Testis (tissue), 3 donors: ENCODE measurements around the gene POLR1E. TPM values are rescaled to one million over a fixed set of nuclear protein-coding genes. Genes with fewer than 3 reads are reported as not detected.
A peak's percentile ranks its signal among the peaks of the same experiment; 100 is the strongest.

Source experiments
- DNase-seq: peaks from one replicate; pipeline ENCODE4 v3.0.0-alpha.2; 2019
- H3K27ac ChIP-seq, 2 donors: fragments of 200-600 bp; sonication (generic); one replicate each; pipeline ENCODE4 v1.5.1; 2019
- H3K27me3 ChIP-seq: fragments of 200-600 bp; sonication (generic); one replicate; pipeline ENCODE4 v1.5.1; 2019
- H3K36me3 ChIP-seq: fragments of 200-600 bp; sonication (generic); one replicate; pipeline ENCODE4 v1.5.1; 2017; ENCODE audit warnings: low read depth; ENCODE audit errors: missing control alignments
- H3K4me1 ChIP-seq: fragments of 200-600 bp; sonication (generic); one replicate; pipeline ENCODE4 v1.5.1; 2019
- H3K4me3 ChIP-seq, 2 donors: fragments of 200-600 bp; sonication (generic); one replicate each; pipeline ENCODE4 v1.5.1; 2017 to 2019
- H3K9me3 ChIP-seq: fragments of 200-600 bp; sonication (generic); one replicate; pipeline ENCODE4 v1.5.1; 2017
- POLR2A ChIP-seq: fragments of 450-650 bp; IDR thresholded peaks from one replicate; pipeline ENCODE4 v1.6.1; 2017; ENCODE audit warnings: antibody characterized with exemption, mild to moderate bottlenecking, moderate library complexity
- WGBS, 2 donors: methylation state at CpG; one replicate each; pipeline ENCODE4 v1.1.5; 2018; 5-methylcytosine and 5-hydroxymethylcytosine counted together
- intact Hi-C: fragments of 100-400 bp; cut with DNase I; formaldehyde crosslinking; loops from one replicate; pipeline ENCODE4 v1.15.1; 2023; ENCODE audit warnings: low total_unique reads
- polyA plus RNA-seq: library from polyadenylated mRNA; stranded (reverse); fragments of 350-450 nt; fragmentation: Illumina TruSeq; extraction: RNeasy Lipid Tissue Mini Kit (QIAGEN cat#74804); gene quantifications from one replicate; pipeline ENCODE4 v1.2.3, GENCODE V29; 2014; ENCODE audit warnings: low read depth, low replicate concordance; ENCODE audit not compliant: insufficient read depth
- total RNA-seq, 2 donors: library from RNA; depleted of rRNA; stranded (reverse); fragments of >200 nt; gene quantifications; one replicate each; pipeline ENCODE4 v1.2.3, GENCODE V29; 2016
- TF ChIP-seq, protein P1 (sequence below), 3 experiments: fragments of 450-650 bp in 2 of 3; fragments of 200-600 bp in 1 of 3; sonication (generic) in 1 of 3; IDR thresholded peaks; one replicate each; pipeline ENCODE4 v1.5.1; 2016 to 2019; ENCODE audit warnings: antibody characterized with exemption in 3 of 3, mild to moderate bottlenecking in 2 of 3, moderate library complexity in 1 of 3

The POLR1E gene
- total and polyA plus RNA-seq, 3 donors from 2014 or later: 18.6 to 23.8 (median 20.6) TPM

DNA sequence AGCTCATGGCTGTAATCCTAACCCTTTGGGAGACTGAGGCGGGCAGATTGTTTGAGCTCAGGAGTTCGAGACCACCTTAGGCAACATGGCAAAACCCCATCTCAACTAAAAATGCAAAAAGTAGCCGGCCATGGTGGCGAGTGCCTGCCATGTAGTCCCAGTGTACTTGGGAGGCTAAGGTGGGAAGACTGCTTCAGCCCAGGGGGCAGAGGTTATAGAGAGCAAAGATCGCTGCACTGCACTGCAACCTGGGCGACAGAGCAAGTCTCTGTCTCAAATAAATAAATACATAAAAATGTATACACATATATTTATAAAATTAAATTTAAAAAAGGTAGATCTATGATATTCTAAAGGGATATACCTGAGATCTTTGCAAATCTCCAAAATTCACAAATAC lies 39.9 kb upstream of the POLR1E start:
- 87 to 94% methylated on average over 6 of the region's 6 CpGs for WGBS, 2 donors
- Histone ChIP-seq H3K36me3 (no peaks in the 10 kb centered on the region), H3K27me3 (no peaks in the 10 kb centered on the region), H3K27ac (no peak overlapping the region), H3K4me3 (no peak overlapping the region), H3K9me3 (no peaks in the 10 kb centered on the region), H3K4me1 (no peaks in the 10 kb centered on the region)
- no peak for DNase-seq
- TF ChIP-seq, protein P1, sequence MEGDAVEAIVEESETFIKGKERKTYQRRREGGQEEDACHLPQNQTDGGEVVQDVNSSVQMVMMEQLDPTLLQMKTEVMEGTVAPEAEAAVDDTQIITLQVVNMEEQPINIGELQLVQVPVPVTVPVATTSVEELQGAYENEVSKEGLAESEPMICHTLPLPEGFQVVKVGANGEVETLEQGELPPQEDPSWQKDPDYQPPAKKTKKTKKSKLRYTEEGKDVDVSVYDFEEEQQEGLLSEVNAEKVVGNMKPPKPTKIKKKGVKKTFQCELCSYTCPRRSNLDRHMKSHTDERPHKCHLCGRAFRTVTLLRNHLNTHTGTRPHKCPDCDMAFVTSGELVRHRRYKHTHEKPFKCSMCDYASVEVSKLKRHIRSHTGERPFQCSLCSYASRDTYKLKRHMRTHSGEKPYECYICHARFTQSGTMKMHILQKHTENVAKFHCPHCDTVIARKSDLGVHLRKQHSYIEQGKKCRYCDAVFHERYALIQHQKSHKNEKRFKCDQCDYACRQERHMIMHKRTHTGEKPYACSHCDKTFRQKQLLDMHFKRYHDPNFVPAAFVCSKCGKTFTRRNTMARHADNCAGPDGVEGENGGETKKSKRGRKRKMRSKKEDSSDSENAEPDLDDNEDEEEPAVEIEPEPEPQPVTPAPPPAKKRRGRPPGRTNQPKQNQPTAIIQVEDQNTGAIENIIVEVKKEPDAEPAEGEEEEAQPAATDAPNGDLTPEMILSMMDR (IDR thresholded peaks at IDR 0.05): no peak
- TF ChIP-seq POLR2A: no peak
- intact Hi-C loops: no loop called here

DNA sequence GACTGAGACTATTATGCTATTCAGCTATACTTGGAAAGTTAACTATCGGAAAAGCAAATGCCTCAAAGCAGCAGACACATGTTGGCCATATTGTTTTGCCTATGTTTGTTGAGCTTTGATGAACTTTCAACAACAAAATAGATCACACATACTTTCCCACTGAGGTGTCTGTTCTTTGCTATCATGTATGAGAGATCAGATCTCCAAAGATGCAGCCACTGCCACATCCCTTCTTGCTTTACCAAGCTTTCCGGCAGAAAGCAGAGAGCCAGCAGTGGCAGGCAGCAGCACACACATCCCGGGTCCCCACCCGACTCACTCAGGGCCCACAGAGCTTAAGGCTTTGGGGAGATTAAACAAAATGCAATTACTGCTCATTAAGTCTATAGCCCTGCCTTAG lies 39.3 kb upstream of the POLR1E start:
- TF ChIP-seq, protein P1 (IDR thresholded peaks at IDR 0.05): no peak
- TF ChIP-seq POLR2A: no peak

DNA sequence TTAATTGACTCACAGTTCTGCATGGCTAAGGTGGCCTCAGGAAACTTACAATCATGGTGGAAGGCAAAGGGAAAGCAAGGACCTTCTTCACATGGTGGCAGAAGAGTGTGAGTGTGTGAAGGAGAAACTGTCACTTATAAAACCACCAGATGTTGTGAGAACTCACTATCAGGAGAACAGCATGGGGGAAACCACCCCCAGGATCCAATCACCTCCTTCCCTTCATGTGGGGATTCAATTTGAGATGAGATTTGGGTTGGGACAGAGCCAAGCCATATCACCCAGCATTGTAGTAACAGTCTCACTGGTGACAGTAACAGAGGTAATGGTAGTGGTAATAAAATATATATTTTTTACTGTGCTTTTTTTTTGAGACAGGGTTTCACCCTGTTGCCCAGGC lies 38.6 kb upstream of the POLR1E start:
- intact Hi-C loops: no loop called here
- no peaks in the 10 kb centered on the region for H3K27me3 ChIP-seq
- H3K4me3 ChIP-seq: no peak overlapping the region
- H3K4me1 ChIP-seq: peaks cover 2% of the 10 kb centered on the region
- H3K9me3 ChIP-seq: no peaks in the 10 kb centered on the region
- TF ChIP-seq, protein P1 (IDR thresholded peaks at IDR 0.05): no peak
- TF ChIP-seq POLR2A: no peak
- H3K27ac ChIP-seq: no peak overlapping the region
- no peaks in the 10 kb centered on the region for H3K36me3 ChIP-seq
- no peak for DNase-seq

More for the DNA sequence above, 39.3 kb upstream of the POLR1E start:
- Histone ChIP-seq H3K27ac (no peak overlapping the region), H3K4me1 (no peaks in the 10 kb centered on the region), H3K27me3 (no peaks in the 10 kb centered on the region), H3K4me3 (no peak overlapping the region), H3K9me3 (no peaks in the 10 kb centered on the region), H3K36me3 (no peaks in the 10 kb centered on the region)
- DNase-seq: no peak
- WGBS, 2 donors: 86 to 93% methylated on average over 4 of the region's 4 CpGs
- intact Hi-C loops: no loop called here

DNA sequence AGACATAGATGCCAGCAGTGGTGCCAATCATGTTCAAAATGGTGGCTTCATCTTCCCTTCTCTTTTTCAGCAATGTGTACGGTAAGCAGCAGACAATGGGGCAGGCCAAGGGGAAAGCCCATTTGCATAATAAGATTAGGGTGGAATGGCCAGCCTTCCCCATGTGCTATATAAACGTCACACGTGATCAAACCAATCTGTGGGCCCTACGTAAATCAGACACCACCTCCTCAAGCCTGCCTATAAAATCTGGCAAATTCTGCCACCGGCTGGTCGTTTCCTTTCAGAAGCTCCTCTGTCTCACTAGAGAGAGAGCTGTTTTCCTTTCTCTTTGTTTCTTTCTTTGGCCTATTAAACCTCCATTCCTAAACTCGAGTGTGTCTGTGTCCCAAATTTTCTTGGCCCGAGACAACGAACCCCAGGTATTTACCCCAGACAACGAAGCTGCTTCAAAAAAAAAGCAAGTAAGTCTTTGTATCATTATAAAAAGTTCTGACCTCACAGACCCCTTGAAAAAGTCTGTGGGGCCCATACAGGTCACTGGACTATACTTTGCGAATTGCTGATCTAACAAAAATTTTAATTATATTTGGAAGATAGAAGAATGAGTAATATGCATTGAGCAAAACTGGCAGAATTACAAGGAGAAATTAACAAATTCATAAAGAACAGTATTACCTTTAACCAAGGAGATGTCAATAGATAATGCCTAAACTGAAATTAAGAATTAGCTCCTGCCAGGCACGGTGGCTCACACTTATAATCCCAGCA lies 35.7 kb upstream of the POLR1E start:
- H3K27ac ChIP-seq: no peak overlapping the region
- no peaks in the 10 kb centered on the region for H3K27me3 ChIP-seq
- no peaks in the 10 kb centered on the region for H3K36me3 ChIP-seq
- TF ChIP-seq, protein P1 (IDR thresholded peaks at IDR 0.05): no peak
- TF ChIP-seq POLR2A: no peak
- intact Hi-C loops: no loop called here
- no peak overlapping the region for H3K4me3 ChIP-seq
- H3K4me1 ChIP-seq: peaks cover 11% of the 10 kb centered on the region
- no peaks in the 10 kb centered on the region for H3K9me3 ChIP-seq
- DNase-seq: peak; percentile 2
- 75 to 82% methylated on average over 12 of the region's 12 CpGs for WGBS, 2 donors

DNA sequence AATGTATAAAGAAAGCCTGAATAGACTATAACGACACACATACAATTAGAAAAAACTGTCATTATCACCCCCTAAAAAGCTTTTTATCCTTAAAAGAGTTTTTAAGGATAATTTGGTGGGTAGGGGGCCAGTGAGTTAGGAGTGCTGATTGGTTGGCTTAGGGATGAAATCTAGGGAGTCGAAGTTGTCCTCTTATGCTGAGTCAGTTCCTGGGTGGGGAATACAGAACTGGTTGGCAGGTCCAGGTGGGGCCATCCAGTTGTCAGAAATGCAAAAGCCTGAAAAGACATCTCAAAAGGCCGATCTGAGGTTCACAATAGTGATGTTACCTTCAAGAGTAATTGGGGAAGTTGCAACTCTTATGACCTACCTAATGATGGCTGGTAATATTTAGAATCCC lies 34.1 kb upstream of the POLR1E start:
- no peak overlapping the region for H3K4me3 ChIP-seq
- no peak for DNase-seq
- H3K27ac ChIP-seq: peak overlapping the region in 1 of 2 donors; percentile 50
- H3K4me1 ChIP-seq: peaks cover 11% of the 10 kb centered on the region
- H3K27me3 ChIP-seq: no peaks in the 10 kb centered on the region
- intact Hi-C loops: no loop called here
- 72 to 79% methylated on average over 3 of the region's 3 CpGs for WGBS, 2 donors
- H3K36me3 ChIP-seq: no peaks in the 10 kb centered on the region
- H3K9me3 ChIP-seq: no peaks in the 10 kb centered on the region
- TF ChIP-seq, protein P1 (IDR thresholded peaks at IDR 0.05): no peak
- no peak for TF ChIP-seq POLR2A
